Measurements from ENCODE around the gene CCNYL1.
"Not testable (repeated sequence)": the region's sequence is repeated elsewhere in the genome, so short reads cannot be mapped to it uniquely, and the experiment has no call there.

Gene CCNYL1

GRCh38 chr2:207748993-207749392, 37.6 kb downstream of the CCNYL1 start:
- TF ChIP-seq Cebpa-rat (IDR thresholded peaks at IDR 0.05), result no peak
- no peak overlapping the region for H3K9ac ChIP-seq
- peaks cover 12% of the 10 kb centered on the region for H3K4me1 ChIP-seq
- no peak overlapping the region for H3K4me2 ChIP-seq
- H3K4me3 ChIP-seq, result no peak overlapping the region
- H3K36me3 ChIP-seq, result peaks cover 28% of the 10 kb centered on the region
- no peaks in the 10 kb centered on the region for H3K9me3 ChIP-seq
- H4K20me1 ChIP-seq, result no peaks in the 10 kb centered on the region
- no peak overlapping the region for H3K27ac ChIP-seq
- H3K27me3 ChIP-seq, result no peaks in the 10 kb centered on the region

GRCh38 chr2:207749873-207750272, 38.4 kb downstream of the CCNYL1 start:
- Histone ChIP-seq H3K27me3 (no peaks in the 10 kb centered on the region), H3K4me1 (peaks cover 10% of the 10 kb centered on the region), H3K9me3 (no peaks in the 10 kb centered on the region), H3K27ac (no peak overlapping the region), H3K9ac (no peak overlapping the region), H3K36me3 (peaks cover 30% of the 10 kb centered on the region), H3K4me3 (no peak overlapping the region), H3K4me2 (no peak overlapping the region), H4K20me1 (no peaks in the 10 kb centered on the region)
- TF ChIP-seq Cebpa-rat (IDR thresholded peaks at IDR 0.05), result no peak

- Histone ChIP-seq H3K27ac (no peak overlapping the region), H3K9me3 (no peaks in the 10 kb centered on the region), H3K4me1 (peaks cover 6% of the 10 kb centered on the region), H4K20me1 (no peaks in the 10 kb centered on the region), H3K4me3 (no peak overlapping the region), H3K4me2 (no peak overlapping the region), H3K9ac (no peak overlapping the region), H3K36me3 (peaks cover 30% of the 10 kb centered on the region), H3K27me3 (no peaks in the 10 kb centered on the region)
- no peak for TF ChIP-seq Cebpa-rat (IDR thresholded peaks at IDR 0.05)
These were observed 38.9 kb downstream of the CCNYL1 start for GRCh38 chr2:207750345-207750744.

GRCh38 chr2:207750876-207751275, 39.4 kb downstream of the CCNYL1 start:
- H3K9ac ChIP-seq, result no peak overlapping the region
- no peak overlapping the region for H3K27ac ChIP-seq
- no peaks in the 10 kb centered on the region for H3K27me3 ChIP-seq
- H4K20me1 ChIP-seq, result no peaks in the 10 kb centered on the region
- no peak overlapping the region for H3K4me2 ChIP-seq
- H3K4me1 ChIP-seq, result peaks cover under 1% of the 10 kb centered on the region; the same call in 1 of the 2 replicates
- H3K9me3 ChIP-seq, result no peaks in the 10 kb centered on the region
- no peak overlapping the region for H3K4me3 ChIP-seq
- H3K36me3 ChIP-seq, result peaks cover 30% of the 10 kb centered on the region
- no peak for TF ChIP-seq Cebpa-rat (IDR thresholded peaks at IDR 0.05)

GRCh38 chr2:207753688-207754087, 42.2 kb downstream of the CCNYL1 start:
- not testable (repeated sequence) for H4K20me1 ChIP-seq, H3K4me2 ChIP-seq
- H3K36me3 ChIP-seq, result peaks cover 20% of the 10 kb centered on the region; the same call in 1 of the 2 replicates

GRCh38 chr2:207754498-207755383, 43.3 kb downstream of the CCNYL1 start:
- no peak for TF ChIP-seq Cebpa-rat (IDR thresholded peaks at IDR 0.05)
- peaks cover 11% of the 10 kb centered on the region for H3K4me1 ChIP-seq
- H4K20me1 ChIP-seq, result no peaks in the 10 kb centered on the region
- H3K4me3 ChIP-seq, result no peak overlapping the region
- peaks cover 20% of the 10 kb centered on the region; the same call in 1 of the 2 replicates for H3K36me3 ChIP-seq
- H3K4me2 ChIP-seq, result no peak overlapping the region
- H3K27ac ChIP-seq, result no peak overlapping the region
- no peaks in the 10 kb centered on the region for H3K27me3 ChIP-seq
- H3K9ac ChIP-seq, result no peak overlapping the region
- H3K9me3 ChIP-seq, result no peaks in the 10 kb centered on the region

More at GRCh38 chr2:207753688-207754087, 42.2 kb downstream of the CCNYL1 start:
- H3K4me3 ChIP-seq, H3K9ac ChIP-seq, H3K27ac ChIP-seq, H3K27me3 ChIP-seq, H3K9me3 ChIP-seq: not testable (repeated sequence)
- peaks cover 11% of the 10 kb centered on the region for H3K4me1 ChIP-seq

- H3K36me3 ChIP-seq, result peaks cover 9% of the 10 kb centered on the region; the same call in 1 of the 2 replicates
- no peaks in the 10 kb centered on the region for H4K20me1 ChIP-seq
- no peak overlapping the region for H3K27ac ChIP-seq
- H3K9me3 ChIP-seq, result no peaks in the 10 kb centered on the region
- H3K27me3 ChIP-seq, result no peaks in the 10 kb centered on the region
- H3K4me3 ChIP-seq, result no peak overlapping the region
- H3K4me2 ChIP-seq, result no peak overlapping the region
- peaks cover 11% of the 10 kb centered on the region for H3K4me1 ChIP-seq
- TF ChIP-seq Cebpa-rat (IDR thresholded peaks at IDR 0.05), result no peak
- no peak overlapping the region for H3K9ac ChIP-seq
These were observed 46.6 kb downstream of the CCNYL1 start for GRCh38 chr2:207758025-207758424.

GRCh38 chr2:207759890-207760289, 48.5 kb downstream of the CCNYL1 start:
- Histone ChIP-seq H4K20me1 (no peaks in the 10 kb centered on the region), H3K36me3 (0 out of 2 replicates have a peak, but pooled peaks cover 6% of the 10 kb centered on the region), H3K9me3 (no peaks in the 10 kb centered on the region), H3K4me1 (peaks cover 11% of the 10 kb centered on the region), H3K27me3 (no peaks in the 10 kb centered on the region), H3K27ac (no peak overlapping the region), H3K4me3 (no peak overlapping the region), H3K4me2 (no peak overlapping the region), H3K9ac (no peak overlapping the region)
- no peak for TF ChIP-seq Cebpa-rat (IDR thresholded peaks at IDR 0.05)

GRCh38 chr2:207760453-207760852, 49.0 kb downstream of the CCNYL1 start:
- H3K9me3 ChIP-seq, result no peaks in the 10 kb centered on the region
- no peak overlapping the region for H3K27ac ChIP-seq
- H3K4me2 ChIP-seq, result no peak overlapping the region
- H3K4me1 ChIP-seq, result peaks cover 11% of the 10 kb centered on the region
- 0 out of 2 replicates have a peak, but pooled peaks cover 6% of the 10 kb centered on the region for H3K36me3 ChIP-seq
- H4K20me1 ChIP-seq, result no peaks in the 10 kb centered on the region
- TF ChIP-seq Cebpa-rat (IDR thresholded peaks at IDR 0.05), result no peak
- no peaks in the 10 kb centered on the region for H3K27me3 ChIP-seq
- no peak overlapping the region for H3K4me3 ChIP-seq
- no peak overlapping the region for H3K9ac ChIP-seq

- H3K27ac ChIP-seq, H3K4me1 ChIP-seq, H3K27me3 ChIP-seq, H4K20me1 ChIP-seq, H3K4me3 ChIP-seq, H3K9me3 ChIP-seq, H3K4me2 ChIP-seq, H3K36me3 ChIP-seq, H3K9ac ChIP-seq: not testable (repeated sequence)
These were observed 50.0 kb downstream of the CCNYL1 start for GRCh38 chr2:207761426-207761825.
